A549 (cell line): ENCODE results near the gene ADAD2.

Experiments used
- CEBPB ChIP-seq, 2 experiments: fragments of >200 bp in 1 of 2; sonication (Bioruptor Twin) in 1 of 2; formaldehyde crosslinking in 1 of 2; IDR thresholded peaks; 2 replicates each; pipeline ENCODE4 v1.6.1; 2012 to 2016
- CHD4 ChIP-seq: fragments of 200-600 bp; sonication (generic); IDR thresholded peaks from 2 replicates; pipeline ENCODE4 v1.6.1; 2016; ENCODE audit warnings: antibody characterized with exemption, mild to moderate bottlenecking, borderline replicate concordance
- CTCF ChIP-seq: fragments of >200 bp; sonication (Bioruptor Twin); formaldehyde crosslinking; IDR thresholded peaks from 3 replicates; pipeline ENCODE4 v1.5.1; 2016
- EHMT2 ChIP-seq: fragments of 200-600 bp; sonication (generic); IDR thresholded peaks from 2 replicates; pipeline ENCODE4 v1.6.1; 2016; ENCODE audit warnings: antibody characterized with exemption, low read depth, mild to moderate bottlenecking, moderate library complexity
- JUNB ChIP-seq: fragments of >200 bp; sonication (Bioruptor Twin); formaldehyde crosslinking; IDR thresholded peaks from 2 replicates; pipeline ENCODE4 v1.6.1; 2016
- MAZ ChIP-seq: fragments of 150-350 bp; IDR thresholded peaks from 2 replicates; pipeline ENCODE4 v1.6.1; 2014; ENCODE audit warnings: antibody characterized with exemption, low read depth, low read length, borderline replicate concordance
- MYC ChIP-seq: IDR thresholded peaks from 2 replicates; pipeline ENCODE4 v1.6.1; 2012; ENCODE audit warnings: mild to moderate bottlenecking, inconsistent platforms, low read length, improper control_type of control experiment, borderline replicate concordance
- NPAS2 ChIP-seq: fragments of 250-450 bp; sonication (Bioruptor Pico); IDR thresholded peaks from 2 replicates; pipeline ENCODE4 v1.8.0; 2022; ENCODE audit warnings: mild to moderate bottlenecking, moderate library complexity, borderline replicate concordance
- PHF8 ChIP-seq: fragments of 200-600 bp; sonication (generic); IDR thresholded peaks from 2 replicates; pipeline ENCODE4 v1.6.1; 2016; ENCODE audit warnings: low read depth, mild to moderate bottlenecking, antibody characterized with exemption, moderate library complexity, borderline replicate concordance
- POLR2A ChIP-seq: IDR thresholded peaks from 2 replicates; pipeline ENCODE4 v1.6.1; 2012; ENCODE audit warnings: mild to moderate bottlenecking, low read length
- RAD21 ChIP-seq, 2 experiments: fragments of >200 bp in 1 of 2; sonication (Bioruptor Twin) in 1 of 2; formaldehyde crosslinking in 1 of 2; IDR thresholded peaks in 1 of 2; conservative IDR thresholded peaks in 1 of 2; 2 replicates in 1 of 2; 3 replicates in 1 of 2; pipeline ENCODE4 v1.6.1; 2012 to 2018; ENCODE audit warnings: inconsistent platforms in 1 of 2
- RCOR1 ChIP-seq: fragments of 150-350 bp; IDR thresholded peaks from 2 replicates; pipeline ENCODE4 v1.6.1; 2014; ENCODE audit warnings: antibody characterized with exemption, low read length, low read depth
- SMC3 ChIP-seq: fragments of >200 bp; sonication (Bioruptor Twin); formaldehyde crosslinking; IDR thresholded peaks from 3 replicates; pipeline ENCODE4 v1.6.1; 2018; ENCODE audit warnings: inconsistent platforms
- USF2 ChIP-seq: fragments of 450-650 bp; IDR thresholded peaks from 2 replicates; pipeline ENCODE4 v1.6.1; 2014; ENCODE audit warnings: antibody characterized with exemption

DNA sequence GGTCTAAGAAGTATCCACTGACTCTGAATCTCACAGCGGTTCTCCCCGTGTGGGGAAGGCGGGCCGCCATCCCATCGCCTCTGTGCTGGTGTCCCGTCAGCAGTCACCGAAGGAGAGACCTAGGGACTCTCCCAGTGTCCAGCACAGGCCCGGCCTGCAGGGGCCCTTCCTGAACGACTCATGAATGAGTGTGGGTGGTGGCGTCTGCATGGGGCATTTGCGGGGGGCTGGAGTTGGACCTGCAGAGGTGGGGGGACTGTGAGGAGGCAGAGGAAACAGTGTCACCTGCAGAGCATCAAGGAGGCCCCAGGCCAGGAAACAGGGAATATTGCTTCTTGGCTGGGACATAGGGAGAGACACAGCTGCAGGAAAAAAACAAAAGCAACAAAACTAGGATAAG is 38.5 kb downstream of the ADAD2 start:
- TF ChIP-seq CTCF (no peak), PHF8 (no peak), RCOR1 (no peak), POLR2A (no peak), MYC (no peak), JUNB (no peak), CHD4 (no peak), SMC3 (no peak), MAZ (no peak), CEBPB (IDR thresholded peaks at IDR 0.05) (no peak), RAD21 (conservative IDR thresholded peaks at IDR 0.05 in 1 of 2, IDR thresholded peaks at IDR 0.05 in 1 of 2) (no peak), USF2 (no peak), EHMT2 (no peak), NPAS2 (CRISPR knock-in tag) (no peak)
